AG04449 (cell line): Measurements from ENCODE around the gene MSI2.

ENCODE experiments used
- CTCF ChIA-PET: fragments of 350-600 bp; formaldehyde crosslinking; extraction: SDS; loops from one replicate; lab custom pipeline; 2021; ENCODE audit warnings: antibody characterized with exemption; lab: Yijun Ruan, JAX
- POLR2A ChIA-PET: fragments of 400-600, 350-600 bp; formaldehyde crosslinking; extraction: SDS; loops from one replicate; lab custom pipeline; 2020; ENCODE audit warnings: antibody characterized with exemption, inconsistent platforms; lab: Yijun Ruan, JAX
- DNase-seq: peaks from one replicate; pipeline ENCODE4 v3.0.0-alpha.2; 2010; ENCODE audit warnings: low read depth, low spot score
- H3K4me3 ChIP-seq: 2 replicates; pipeline ENCODE4 v1.5.1; 2011; ENCODE audit warnings: low read depth, mild to moderate bottlenecking, control low read depth, low read length
- CTCF ChIP-seq: IDR thresholded peaks from one replicate; pipeline ENCODE4 v1.5.1; 2011; ENCODE audit warnings: mild to moderate bottlenecking, moderate library complexity, low read length, control low read depth, inconsistent platforms; ENCODE audit not compliant: insufficient read depth; ENCODE audit errors: missing control alignments

Gene MSI2

GRCh38 chr17:57629470-57629869, 373.1 kb downstream of the MSI2 start:
- ChIA-PET POLR2A (no interaction called here), CTCF (interaction anchor here (1.6 kb wide), 1 partner anchor 32 kb away, joined by 5 read pairs; no protein-coding TSS in a partner anchor)
- H3K4me3 ChIP-seq, result no peak overlapping the region
- no peak for DNase-seq
- no peak for TF ChIP-seq CTCF

DNA sequence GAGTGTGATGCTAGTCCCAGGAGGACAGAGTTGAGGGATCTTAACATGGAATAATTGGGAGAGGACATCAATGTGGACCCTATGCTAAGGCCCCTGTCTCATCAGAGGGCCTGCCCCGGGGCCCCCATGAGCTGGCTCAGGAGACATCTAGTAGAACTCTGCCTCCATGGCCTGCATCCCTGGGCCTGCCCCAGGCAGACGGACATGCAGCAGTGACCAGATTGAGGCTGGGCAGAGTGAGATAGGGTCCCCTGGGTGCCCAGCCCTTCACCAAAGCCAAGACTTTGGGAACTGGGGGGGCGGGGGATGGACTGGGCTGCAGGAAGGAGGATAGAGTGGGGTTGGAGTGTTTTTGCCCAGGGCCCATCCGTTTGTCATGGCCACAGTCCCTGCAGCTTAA, 373.6 kb downstream of the MSI2 start:
- no peak overlapping the region for H3K4me3 ChIP-seq
- CTCF ChIA-PET, result no interaction called here
- no peak for TF ChIP-seq CTCF
- no peak for DNase-seq
- POLR2A ChIA-PET, result no interaction called here

GRCh38 chr17:57630736-57631135, 374.4 kb downstream of the MSI2 start:
- DNase-seq, result no peak
- no peak for TF ChIP-seq CTCF
- ChIA-PET POLR2A (no interaction called here), CTCF (interaction anchor here (1.9 kb wide), 1 partner anchor 33 kb away, joined by 8 read pairs; no protein-coding TSS in a partner anchor)
- H3K4me3 ChIP-seq, result no peak overlapping the region

DNA sequence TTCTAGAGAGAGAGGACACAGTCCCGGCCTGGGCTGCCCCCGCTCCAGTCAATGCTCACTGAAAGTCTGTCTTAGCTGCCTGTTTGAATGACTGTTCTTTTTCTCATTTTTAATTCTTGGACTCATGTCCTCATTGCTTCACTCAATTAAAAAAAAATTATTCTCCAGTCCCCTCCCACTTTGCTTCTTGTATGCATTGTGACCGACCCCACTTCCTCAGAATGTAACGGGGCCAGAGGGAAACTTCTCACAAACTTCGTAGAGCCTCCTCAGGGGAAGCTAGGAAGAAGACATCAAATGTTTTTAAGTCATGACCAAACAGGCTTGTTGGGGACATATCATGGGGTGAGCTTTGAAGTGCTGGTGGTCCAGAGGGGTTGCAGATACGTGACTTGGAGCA, 375.5 kb downstream of the MSI2 start:
- DNase-seq, result no peak
- TF ChIP-seq CTCF, result no peak
- ChIA-PET POLR2A (no interaction called here), CTCF (interaction anchor here (1.9 kb wide), 1 partner anchor 34 kb away, joined by 8 read pairs; no protein-coding TSS in a partner anchor)
- H3K4me3 ChIP-seq, result no peak overlapping the region

DNA sequence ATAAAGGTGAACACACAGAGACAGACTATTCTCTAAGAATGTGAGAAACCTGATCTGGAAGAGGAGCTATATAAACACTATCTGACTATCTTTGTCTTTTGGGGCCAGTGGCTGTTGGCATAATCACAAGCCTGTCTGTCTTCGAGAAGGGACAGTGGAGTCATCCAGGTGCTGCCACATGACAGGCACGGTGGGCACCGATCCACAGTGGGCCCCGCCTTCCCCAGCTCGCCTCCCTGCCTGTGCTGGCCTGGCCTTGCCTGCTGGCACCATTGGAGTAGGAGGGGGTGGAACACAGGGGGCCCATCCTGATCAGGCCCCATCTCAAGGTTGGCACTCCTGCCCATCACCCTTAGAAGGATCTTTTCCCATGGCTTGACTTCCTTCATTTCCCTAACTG, 376.0 kb downstream of the MSI2 start:
- ChIA-PET POLR2A (no interaction called here), CTCF (interaction anchor here (1.9 kb wide), 1 partner anchor 34 kb away, joined by 8 read pairs; no protein-coding TSS in a partner anchor)
- DNase-seq, result no peak
- H3K4me3 ChIP-seq, result no peak overlapping the region
- no peak for TF ChIP-seq CTCF

- TF ChIP-seq CTCF, result no peak
- DNase-seq, result no peak
- CTCF ChIA-PET, result no interaction called here
- POLR2A ChIA-PET, result no interaction called here
- H3K4me3 ChIP-seq, result no peak overlapping the region
Observed at GRCh38 chr17:57633236-57633635, 376.9 kb downstream of the MSI2 start.
